ENCODE measurements around the gene ZNF24.

Gene ZNF24

GRCh38 chr18:35328868-35329267, 15.4 kb downstream of the ZNF24 start:
- peaks cover 7% of the 10 kb centered on the region; the same call in 1 of the 2 replicates for H3K36me3 ChIP-seq (ENCODE audit: insufficient read depth)
- H2AFZ ChIP-seq (ENCODE audit: low read depth): no peak overlapping the region
- no peak overlapping the region for H3K27ac ChIP-seq
- H3K4me1 ChIP-seq (ENCODE audit: low read depth, poor library complexity, severe bottlenecking): no peaks in the 10 kb centered on the region
- H4K20me1 ChIP-seq (ENCODE audit: insufficient read depth): no peaks in the 10 kb centered on the region
- H3K9ac ChIP-seq: no peak overlapping the region
- no peak for TF ChIP-seq CTCF (conservative IDR thresholded peaks at IDR 0.05; ENCODE audit: low read depth, low read length)
- no peaks in the 10 kb centered on the region for H3K79me2 ChIP-seq (ENCODE audit: insufficient read depth, low read depth)
- no peak overlapping the region for H3K4me2 ChIP-seq
- no peaks in the 10 kb centered on the region for H3K27me3 ChIP-seq (ENCODE audit: insufficient read depth, low read depth)
- H3K4me3 ChIP-seq (IDR thresholded peaks at IDR 0.05; ENCODE audit: insufficient read depth, low read depth, low read length): no peak overlapping the region

- no peaks in the 10 kb centered on the region for H3K27me3 ChIP-seq (ENCODE audit: insufficient read depth, low read depth)
- H3K9ac ChIP-seq: no peak overlapping the region
- H2AFZ ChIP-seq (ENCODE audit: low read depth): no peak overlapping the region
- H3K27ac ChIP-seq: no peak overlapping the region
- no peaks in the 10 kb centered on the region for H3K79me2 ChIP-seq (ENCODE audit: insufficient read depth, low read depth)
- no peaks in the 10 kb centered on the region for H3K36me3 ChIP-seq (ENCODE audit: insufficient read depth)
- H3K4me3 ChIP-seq (IDR thresholded peaks at IDR 0.05; ENCODE audit: insufficient read depth, low read depth, low read length): no peak overlapping the region
- no peaks in the 10 kb centered on the region for H3K4me1 ChIP-seq (ENCODE audit: low read depth, poor library complexity, severe bottlenecking)
- no peak for TF ChIP-seq CTCF (conservative IDR thresholded peaks at IDR 0.05; ENCODE audit: low read depth, low read length)
- no peaks in the 10 kb centered on the region for H4K20me1 ChIP-seq (ENCODE audit: insufficient read depth)
- H3K4me2 ChIP-seq: no peak overlapping the region
Measured at GRCh38 chr18:35326695-35327387, 17.4 kb downstream of the ZNF24 start.

- Histone ChIP-seq H3K27ac (no peak overlapping the region), H3K9ac (no peak overlapping the region)
Measured at GRCh38 chr18:35324926-35325655, 19.1 kb downstream of the ZNF24 start.

More at GRCh38 chr18:35324926-35325655, 19.1 kb downstream of the ZNF24 start:
- no peak for TF ChIP-seq CTCF (conservative IDR thresholded peaks at IDR 0.05; ENCODE audit: low read depth, low read length)
- Histone ChIP-seq H4K20me1 (ENCODE audit: insufficient read depth) (no peaks in the 10 kb centered on the region), H3K27me3 (ENCODE audit: insufficient read depth, low read depth) (no peaks in the 10 kb centered on the region), H3K4me1 (ENCODE audit: low read depth, poor library complexity, severe bottlenecking) (no peaks in the 10 kb centered on the region), H3K4me3 (IDR thresholded peaks at IDR 0.05; ENCODE audit: insufficient read depth, low read depth, low read length) (no peak overlapping the region), H3K4me2 (no peak overlapping the region), H3K79me2 (ENCODE audit: insufficient read depth, low read depth) (no peaks in the 10 kb centered on the region), H2AFZ (ENCODE audit: low read depth) (no peak overlapping the region), H3K36me3 (ENCODE audit: insufficient read depth) (no peaks in the 10 kb centered on the region)
